Inferior parietal cortex (tissue), 1 donor: Measurements from ENCODE around the gene PIK3R4.
A peak's percentile ranks its signal among the peaks of the same experiment; 100 is the strongest.

Source experiments
- DNase-seq: peaks from one replicate; pipeline ENCODE4 v3.0.0-alpha.2; 2016; ENCODE audit errors: extremely low spot score

The PIK3R4 gene

GRCh38 chr3:130746246-130747039 is at the start of gene PIK3R4:
TSS of gene PIK3R4 (minus strand) at chr3:130746829. CDS start at chr3:130745218, 1,611 bp downstream.
- peak; percentile 100 for DNase-seq

GRCh38 chr3:130795396-130795795 is 48.8 kb upstream of the PIK3R4 start:
- DNase-seq = no peak

GRCh38 chr3:130792246-130792645 is 45.6 kb upstream of the PIK3R4 start:
- no peak for DNase-seq

- DNase-seq = no peak
These were observed 43.2 kb upstream of the PIK3R4 start for GRCh38 chr3:130789782-130790322.

GRCh38 chr3:130787422-130788068 is 40.9 kb upstream of the PIK3R4 start:
- DNase-seq = no peak

- DNase-seq = no peak
These were observed 39.7 kb upstream of the PIK3R4 start for GRCh38 chr3:130786306-130786705.

- DNase-seq = no peak
These were observed 37.0 kb upstream of the PIK3R4 start for GRCh38 chr3:130783629-130784028.

GRCh38 chr3:130779486-130779885 is 32.9 kb upstream of the PIK3R4 start:
- DNase-seq = peak; percentile 11

- DNase-seq = no peak
These were observed 32.4 kb upstream of the PIK3R4 start for GRCh38 chr3:130779031-130779430.

GRCh38 chr3:130773366-130773765 is 26.7 kb upstream of the PIK3R4 start:
- peak; percentile 74 for DNase-seq

GRCh38 chr3:130772129-130772528 is 25.5 kb upstream of the PIK3R4 start:
- no peak for DNase-seq

- DNase-seq = no peak
These were observed 24.0 kb upstream of the PIK3R4 start for GRCh38 chr3:130770644-130771043.

- no peak for DNase-seq
These were observed 15.2 kb upstream of the PIK3R4 start for GRCh38 chr3:130761730-130762311.

GRCh38 chr3:130760922-130761321 is 14.3 kb upstream of the PIK3R4 start:
- DNase-seq = no peak

- DNase-seq = peak; percentile 81
These were observed 13.2 kb upstream of the PIK3R4 start for GRCh38 chr3:130759692-130760338.

GRCh38 chr3:130758624-130759369 is 12.2 kb upstream of the PIK3R4 start:
- no peak for DNase-seq

- DNase-seq = no peak
These were observed 11.1 kb upstream of the PIK3R4 start for GRCh38 chr3:130757611-130758150.

GRCh38 chr3:130755666-130756065 is 9.0 kb upstream of the PIK3R4 start:
- DNase-seq = no peak

GRCh38 chr3:130748981-130749380 is 2.4 kb upstream of the PIK3R4 start:
- no peak for DNase-seq

- no peak for DNase-seq
These were observed 1.8 kb upstream of the PIK3R4 start for GRCh38 chr3:130748467-130748861.

GRCh38 chr3:130743354-130743753 is 3.3 kb downstream of the PIK3R4 start:
- DNase-seq = no peak
